PC-3 (cell line): ENCODE measurements around the gene SHMT1.

Experiments used
- EZH2phosphoT487 ChIP-seq: fragments of 300-600 bp; sonication (generic); IDR thresholded peaks from 2 replicates; pipeline ENCODE4 v1.6.1; 2018; ENCODE audit warnings: mild to moderate bottlenecking, antibody characterized with exemption, low read length, borderline replicate concordance
- TF ChIP-seq, protein P1 (sequence below): fragments of 300-600 bp; sonication (generic); conservative IDR thresholded peaks from 2 replicates; pipeline ENCODE4 v1.5.1; 2017; ENCODE audit warnings: antibody characterized with exemption, low read depth, mild to moderate bottlenecking, low read length

DNA sequence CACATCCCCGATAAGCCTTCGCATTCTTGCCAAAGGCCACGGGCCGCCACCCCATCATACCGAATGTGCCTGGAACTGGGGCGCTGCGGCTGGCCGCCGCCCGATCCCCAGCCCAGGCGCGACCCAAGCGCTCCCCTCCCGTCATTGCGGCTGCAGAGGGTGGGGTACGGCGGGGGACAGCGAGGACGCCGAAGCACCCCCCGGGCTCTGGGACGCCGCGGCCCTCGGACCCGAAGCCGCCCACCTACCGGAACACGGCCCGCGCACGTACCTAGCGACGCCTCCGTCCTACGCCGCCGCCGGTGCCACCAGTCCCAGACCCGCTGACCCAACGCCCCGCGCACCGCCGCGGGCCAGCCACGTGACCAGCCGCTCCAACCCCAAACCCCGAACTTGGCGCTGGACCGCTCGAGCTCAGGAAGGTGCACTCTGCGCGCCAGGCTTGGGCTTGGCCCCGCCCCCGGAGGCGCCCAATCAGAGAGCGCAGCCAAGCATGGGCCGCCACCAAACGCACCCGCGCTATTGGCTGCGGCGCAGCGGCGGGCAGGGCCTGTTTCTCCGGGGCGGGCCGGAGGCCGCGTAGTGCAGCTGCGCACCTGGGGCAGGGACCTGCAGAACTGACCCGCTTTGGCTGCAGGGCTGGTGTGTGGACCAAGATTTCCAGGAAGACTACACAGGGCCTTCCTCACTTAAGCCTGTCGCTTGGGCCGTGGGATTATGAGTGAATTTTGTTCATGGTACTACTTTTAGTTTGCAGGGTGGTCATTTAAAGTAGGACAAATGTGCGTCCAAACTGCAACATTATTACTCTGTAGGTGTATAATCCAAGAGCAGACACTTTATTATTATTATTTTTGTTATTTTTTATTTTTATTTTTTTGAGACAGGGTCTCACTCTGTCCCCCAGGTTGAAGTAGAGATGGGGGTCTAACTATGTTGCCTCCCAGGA lies at the start of gene SHMT1:
- TF ChIP-seq, protein P1, sequence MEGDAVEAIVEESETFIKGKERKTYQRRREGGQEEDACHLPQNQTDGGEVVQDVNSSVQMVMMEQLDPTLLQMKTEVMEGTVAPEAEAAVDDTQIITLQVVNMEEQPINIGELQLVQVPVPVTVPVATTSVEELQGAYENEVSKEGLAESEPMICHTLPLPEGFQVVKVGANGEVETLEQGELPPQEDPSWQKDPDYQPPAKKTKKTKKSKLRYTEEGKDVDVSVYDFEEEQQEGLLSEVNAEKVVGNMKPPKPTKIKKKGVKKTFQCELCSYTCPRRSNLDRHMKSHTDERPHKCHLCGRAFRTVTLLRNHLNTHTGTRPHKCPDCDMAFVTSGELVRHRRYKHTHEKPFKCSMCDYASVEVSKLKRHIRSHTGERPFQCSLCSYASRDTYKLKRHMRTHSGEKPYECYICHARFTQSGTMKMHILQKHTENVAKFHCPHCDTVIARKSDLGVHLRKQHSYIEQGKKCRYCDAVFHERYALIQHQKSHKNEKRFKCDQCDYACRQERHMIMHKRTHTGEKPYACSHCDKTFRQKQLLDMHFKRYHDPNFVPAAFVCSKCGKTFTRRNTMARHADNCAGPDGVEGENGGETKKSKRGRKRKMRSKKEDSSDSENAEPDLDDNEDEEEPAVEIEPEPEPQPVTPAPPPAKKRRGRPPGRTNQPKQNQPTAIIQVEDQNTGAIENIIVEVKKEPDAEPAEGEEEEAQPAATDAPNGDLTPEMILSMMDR: no peak
- no peak for TF ChIP-seq EZH2phosphoT487
